Natural killer cell (primary cell): Measurements from ENCODE around the gene EAF2. TPM values are rescaled to one million over a fixed set of nuclear protein-coding genes. Genes with fewer than 3 reads are reported as not detected.

Experiments
- ATAC-seq, 3 donors: fragments of 150-1000 bp in 2 of 3; fragments of 200-7000 bp in 1 of 3; cut with Tn5 transposase; 1 replicate in 1 of 3; 2 replicates in 2 of 3; pipeline ENCODE4 v1.10.0; 2021; ENCODE audit warnings: mild to moderate bottlenecking in 2 of 3, moderate library complexity in 2 of 3
- DNase-seq, 2 donors: peaks; one replicate each; pipeline versions ENCODE4 v3.0.0 to v3.0.0-alpha.2; 2013 to 2021; ENCODE audit warnings: mixed read lengths in 1 of 2
- H3K27ac ChIP-seq: one replicate; pipeline ENCODE4 v1.5.1; 2013; ENCODE audit warnings: mild to moderate bottlenecking, low read length
- H3K27me3 ChIP-seq: one replicate; pipeline ENCODE4 v1.6.1; 2013; ENCODE audit warnings: low read length; ENCODE audit not compliant: control insufficient read depth, insufficient read depth
- H3K36me3 ChIP-seq: one replicate; pipeline ENCODE4 v1.6.1; 2013; ENCODE audit warnings: low read length; ENCODE audit not compliant: control insufficient read depth, insufficient read depth
- H3K4me1 ChIP-seq: one replicate; pipeline ENCODE4 v1.6.1; 2013; ENCODE audit warnings: low read length; ENCODE audit not compliant: control insufficient read depth, insufficient read depth
- H3K4me3 ChIP-seq: one replicate; pipeline ENCODE4 v1.5.1; 2013; ENCODE audit warnings: low read length
- H3K9me3 ChIP-seq: one replicate; pipeline ENCODE4 v1.6.1; 2013; ENCODE audit warnings: low read length; ENCODE audit not compliant: control insufficient read depth, insufficient read depth
- H3K27ac Mint-ChIP-seq, 2 donors: one replicate each; pipeline ENCODE4 v1.8.0; 2022; ENCODE audit warnings: mild to moderate bottlenecking in 2 of 2, mixed read lengths in 2 of 2, moderate library complexity in 1 of 2
- H3K27me3 Mint-ChIP-seq, 2 donors: one replicate each; pipeline ENCODE4 v1.8.0; 2022; ENCODE audit warnings: low read depth in 2 of 2, mixed read lengths in 2 of 2
- H3K36me3 Mint-ChIP-seq: one replicate; pipeline ENCODE4 v1.8.0; 2022; ENCODE audit warnings: mixed read lengths
- H3K4me1 Mint-ChIP-seq, 2 donors: one replicate each; pipeline ENCODE4 v1.8.0; 2022; ENCODE audit warnings: mixed read lengths in 2 of 2
- H3K4me3 Mint-ChIP-seq: one replicate; pipeline ENCODE4 v1.8.0; 2022; ENCODE audit warnings: mild to moderate bottlenecking, moderate library complexity, mixed read lengths
- H3K9me3 Mint-ChIP-seq, 2 donors: one replicate each; pipeline ENCODE4 v1.8.0; 2022; ENCODE audit warnings: mixed read lengths in 2 of 2
- WGBS: methylation state at CpG from one replicate; pipeline ENCODE4 v1.1.7; 2013; ENCODE audit warnings: missing lambda C conversion rate; ENCODE audit not compliant: insufficient coverage; 5-methylcytosine and 5-hydroxymethylcytosine counted together
- intact Hi-C: fragments of 100-400 bp; cut with micrococcal nuclease; formaldehyde crosslinking; loops from one replicate; pipeline ENCODE4 v1.14.2; 2022
- total RNA-seq, 4 donors: library from RNA; stranded (reverse); fragments of 120-200 nt in 1 of 4; gene quantifications; one replicate each; pipeline versions ENCODE4 v1.2.3 to v1.2.4, GENCODE V29; 2013 to 2022
- TF ChIP-seq, protein P1 (sequence below): fragments of 200-600 bp; IDR thresholded peaks from one replicate; pipeline ENCODE4 v1.8.0; 2022; ENCODE audit warnings: antibody characterized with exemption

EAF2 gene
- total RNA-seq, 3 donors from 2014 or later (not counting 1 experiment from before 2014, with no cell fraction given): 5.1 to 7.4 (median 5.4) TPM

- no peaks in the 10 kb centered on the region for H3K4me1 Mint-ChIP-seq
- no peaks in the 10 kb centered on the region for H3K9me3 Mint-ChIP-seq
- no peaks in the 10 kb centered on the region for H3K36me3 ChIP-seq
- intact Hi-C loops: no loop called here
- TF ChIP-seq, protein P1, sequence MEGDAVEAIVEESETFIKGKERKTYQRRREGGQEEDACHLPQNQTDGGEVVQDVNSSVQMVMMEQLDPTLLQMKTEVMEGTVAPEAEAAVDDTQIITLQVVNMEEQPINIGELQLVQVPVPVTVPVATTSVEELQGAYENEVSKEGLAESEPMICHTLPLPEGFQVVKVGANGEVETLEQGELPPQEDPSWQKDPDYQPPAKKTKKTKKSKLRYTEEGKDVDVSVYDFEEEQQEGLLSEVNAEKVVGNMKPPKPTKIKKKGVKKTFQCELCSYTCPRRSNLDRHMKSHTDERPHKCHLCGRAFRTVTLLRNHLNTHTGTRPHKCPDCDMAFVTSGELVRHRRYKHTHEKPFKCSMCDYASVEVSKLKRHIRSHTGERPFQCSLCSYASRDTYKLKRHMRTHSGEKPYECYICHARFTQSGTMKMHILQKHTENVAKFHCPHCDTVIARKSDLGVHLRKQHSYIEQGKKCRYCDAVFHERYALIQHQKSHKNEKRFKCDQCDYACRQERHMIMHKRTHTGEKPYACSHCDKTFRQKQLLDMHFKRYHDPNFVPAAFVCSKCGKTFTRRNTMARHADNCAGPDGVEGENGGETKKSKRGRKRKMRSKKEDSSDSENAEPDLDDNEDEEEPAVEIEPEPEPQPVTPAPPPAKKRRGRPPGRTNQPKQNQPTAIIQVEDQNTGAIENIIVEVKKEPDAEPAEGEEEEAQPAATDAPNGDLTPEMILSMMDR: no peak
- no peak overlapping the region for H3K4me3 Mint-ChIP-seq
- H3K36me3 Mint-ChIP-seq: no peaks in the 10 kb centered on the region
- H3K27me3 ChIP-seq: no peaks in the 10 kb centered on the region
- H3K27ac Mint-ChIP-seq: no peak overlapping the region
- no peak overlapping the region for H3K4me3 ChIP-seq
- no peak overlapping the region for H3K27ac ChIP-seq
- no peaks in the 10 kb centered on the region for H3K4me1 ChIP-seq
- DNase-seq: no peak
- H3K27me3 Mint-ChIP-seq: no peaks in the 10 kb centered on the region
- H3K9me3 ChIP-seq: no peaks in the 10 kb centered on the region
- ATAC-seq: no peak
- 97% methylated on average over 2 of the region's 3 CpGs for WGBS
Measured at GRCh38 chr3:121897296-121897695, 62.3 kb downstream of the EAF2 start.

GRCh38 chr3:121913305-121913990 is 78.4 kb downstream of the EAF2 start:
- Mint-ChIP-seq H3K36me3 (peaks cover 5% of the 10 kb centered on the region), H3K4me1 (no peaks in the 10 kb centered on the region), H3K27me3 (no peaks in the 10 kb centered on the region), H3K4me3 (no peak overlapping the region), H3K9me3 (peaks cover under 1 to 1% of the 10 kb centered on the region in 2 donors), H3K27ac (no peak overlapping the region)
- H3K27ac ChIP-seq: no peak overlapping the region
- H3K9me3 ChIP-seq: no peaks in the 10 kb centered on the region
- WGBS: 97% methylated on average over 1 of the region's 2 CpGs
- no peak for ATAC-seq
- no peaks in the 10 kb centered on the region for H3K4me1 ChIP-seq
- H3K27me3 ChIP-seq: no peaks in the 10 kb centered on the region
- TF ChIP-seq, protein P1: no peak
- intact Hi-C loops: no loop called here
- H3K4me3 ChIP-seq: no peak overlapping the region
- DNase-seq: no peak
- no peaks in the 10 kb centered on the region for H3K36me3 ChIP-seq

GRCh38 chr3:121914081-121914998 is 79.3 kb downstream of the EAF2 start:
- WGBS: 80% methylated on average over 10 of the region's 12 CpGs
- no peaks in the 10 kb centered on the region for H3K4me1 Mint-ChIP-seq
- H3K4me3 ChIP-seq: no peak overlapping the region
- ATAC-seq (no peak), DNase-seq (no peak)
- H3K36me3 Mint-ChIP-seq: peaks cover 5% of the 10 kb centered on the region
- no peaks in the 10 kb centered on the region for H3K36me3 ChIP-seq
- no peaks in the 10 kb centered on the region for H3K27me3 Mint-ChIP-seq
- H3K4me1 ChIP-seq: no peaks in the 10 kb centered on the region
- H3K4me3 Mint-ChIP-seq: no peak overlapping the region
- H3K27ac Mint-ChIP-seq: no peak overlapping the region
- no peaks in the 10 kb centered on the region for H3K9me3 Mint-ChIP-seq
- intact Hi-C loops: no loop called here
- H3K27me3 ChIP-seq: no peaks in the 10 kb centered on the region
- no peak overlapping the region for H3K27ac ChIP-seq
- no peaks in the 10 kb centered on the region for H3K9me3 ChIP-seq
- TF ChIP-seq, protein P1: no peak
